Type B pancreatic cell (in vitro differentiated cells): ENCODE data around the gene AKTIP. TPM values are rescaled to one million over a fixed set of nuclear protein-coding genes. Genes with fewer than 3 reads are reported as not detected.

ENCODE experiments used
- DNase-seq: peaks from one replicate; pipeline ENCODE4 v3.0.0; 2021; ENCODE audit warnings: mixed read lengths; ENCODE audit not compliant: unreplicated experiment; ENCODE audit errors: extremely low spot score
- H3K27ac Mint-ChIP-seq: 2 replicates; pipeline ENCODE4 v1.8.0; 2021; ENCODE audit warnings: mild to moderate bottlenecking, mixed read lengths
- H3K27me3 Mint-ChIP-seq: 2 replicates; pipeline ENCODE4 v1.8.0; 2021; ENCODE audit warnings: mixed read lengths
- H3K36me3 Mint-ChIP-seq: 2 replicates; pipeline ENCODE4 v1.8.0; 2021; ENCODE audit warnings: mixed read lengths
- H3K4me1 Mint-ChIP-seq: one replicate; pipeline ENCODE4 v1.8.0; 2021; ENCODE audit warnings: mixed read lengths; ENCODE audit not compliant: unreplicated experiment
- H3K4me3 Mint-ChIP-seq: 2 replicates; pipeline ENCODE4 v1.8.0; 2021; ENCODE audit warnings: mild to moderate bottlenecking, mixed read lengths
- H3K9me3 Mint-ChIP-seq: 2 replicates; pipeline ENCODE4 v1.8.0; 2021; ENCODE audit warnings: mixed read lengths
- total RNA-seq: library from RNA; stranded (reverse); gene quantifications from 2 replicates; pipeline ENCODE4 v1.2.1, GENCODE V29; 2021; ENCODE audit warnings: low replicate concordance
- TF ChIP-seq, protein P1 (sequence below): fragments of 200-600 bp; sonication (generic); conservative IDR thresholded peaks from 2 replicates; pipeline ENCODE4 v1.5.0; 2021; ENCODE audit warnings: antibody characterized with exemption, mild to moderate bottlenecking

AKTIP gene
- total RNA-seq, 1 donor from 2014 or later = 35.4 TPM

GRCh38 chr16:53446090-53446489 is 56.9 kb downstream of the AKTIP start:
- no peak overlapping the region for H3K4me3 Mint-ChIP-seq
- no peaks in the 10 kb centered on the region for H3K9me3 Mint-ChIP-seq
- TF ChIP-seq, protein P1, sequence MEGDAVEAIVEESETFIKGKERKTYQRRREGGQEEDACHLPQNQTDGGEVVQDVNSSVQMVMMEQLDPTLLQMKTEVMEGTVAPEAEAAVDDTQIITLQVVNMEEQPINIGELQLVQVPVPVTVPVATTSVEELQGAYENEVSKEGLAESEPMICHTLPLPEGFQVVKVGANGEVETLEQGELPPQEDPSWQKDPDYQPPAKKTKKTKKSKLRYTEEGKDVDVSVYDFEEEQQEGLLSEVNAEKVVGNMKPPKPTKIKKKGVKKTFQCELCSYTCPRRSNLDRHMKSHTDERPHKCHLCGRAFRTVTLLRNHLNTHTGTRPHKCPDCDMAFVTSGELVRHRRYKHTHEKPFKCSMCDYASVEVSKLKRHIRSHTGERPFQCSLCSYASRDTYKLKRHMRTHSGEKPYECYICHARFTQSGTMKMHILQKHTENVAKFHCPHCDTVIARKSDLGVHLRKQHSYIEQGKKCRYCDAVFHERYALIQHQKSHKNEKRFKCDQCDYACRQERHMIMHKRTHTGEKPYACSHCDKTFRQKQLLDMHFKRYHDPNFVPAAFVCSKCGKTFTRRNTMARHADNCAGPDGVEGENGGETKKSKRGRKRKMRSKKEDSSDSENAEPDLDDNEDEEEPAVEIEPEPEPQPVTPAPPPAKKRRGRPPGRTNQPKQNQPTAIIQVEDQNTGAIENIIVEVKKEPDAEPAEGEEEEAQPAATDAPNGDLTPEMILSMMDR = no peak
- no peaks in the 10 kb centered on the region for H3K27me3 Mint-ChIP-seq
- peaks cover 18% of the 10 kb centered on the region for H3K36me3 Mint-ChIP-seq
- H3K27ac Mint-ChIP-seq = no peak overlapping the region
- H3K4me1 Mint-ChIP-seq = no peaks in the 10 kb centered on the region
- DNase-seq = no peak

- Mint-ChIP-seq H3K4me1 (no peaks in the 10 kb centered on the region), H3K27me3 (no peaks in the 10 kb centered on the region), H3K27ac (no peak overlapping the region), H3K9me3 (no peaks in the 10 kb centered on the region), H3K4me3 (no peak overlapping the region), H3K36me3 (peaks cover 18% of the 10 kb centered on the region)
- TF ChIP-seq, protein P1 = no peak
- DNase-seq = no peak
These were observed 57.5 kb downstream of the AKTIP start for GRCh38 chr16:53445534-53445933.

Other genes starting within 250 kb of the AKTIP start
- gene RBL2, start 68.7 kb downstream of the AKTIP start, total RNA-seq = 49.1 and 51.0 TPM in 2 replicates
- gene RPGRIP1L, start 200.7 kb upstream of the AKTIP start, total RNA-seq = 12.0 and 21.4 TPM in 2 replicates
- 47.1 and 85.1 TPM in 2 replicates for gene FTO, start 200.9 kb upstream of the AKTIP start, total RNA-seq